ENCODE results near the gene ECE1. TPM values are rescaled to one million over a fixed set of nuclear protein-coding genes. Genes with fewer than 3 reads are reported as not detected.

Gene ECE1
- total and polyA plus RNA-seq, 2 donors (not counting 1 experiment from before 2014, with no cell fraction given): 131 to 138 TPM

- Histone ChIP-seq H3K4me1 (ENCODE audit: control insufficient read depth, extremely low read depth, insufficient read depth, low read length) (no peaks in the 10 kb centered on the region), H3K27ac (ENCODE audit: insufficient read depth, low read length) (no peak overlapping the region), H3K36me3 (ENCODE audit: control insufficient read depth, insufficient read depth, low read length) (peaks cover 27% of the 10 kb centered on the region), H3K79me2 (ENCODE audit: control insufficient read depth, insufficient read depth, low read length) (no peaks in the 10 kb centered on the region), H4K20me1 (ENCODE audit: control insufficient read depth, extremely low read depth, insufficient read depth, low read length) (no peaks in the 10 kb centered on the region), H3K9me3 (ENCODE audit: control insufficient read depth, insufficient read depth, low read depth, low read length) (no peaks in the 10 kb centered on the region), H3K4me2 (ENCODE audit: extremely low read depth, insufficient read depth, low read length) (no peak overlapping the region), H3K4me3 (replicated peaks in 1 of 4; ENCODE audit: control extremely low read depth in 1 of 4, insufficient read depth in 1 of 4, low read depth in 3 of 4, low read length in 4 of 4) (no peak overlapping the region), H2AFZ (ENCODE audit: low read length) (no peak overlapping the region), H3K27me3 (ENCODE audit: control insufficient read depth, insufficient read depth, low read length) (no peaks in the 10 kb centered on the region), H3K9ac (ENCODE audit: insufficient read depth, low read length) (no peak overlapping the region)
- DNase-seq (ENCODE audit: low read depth in 2 of 2): no peak
- no peak for TF ChIP-seq EZH2 (IDR thresholded peaks at IDR 0.05; ENCODE audit: low read length, missing control alignments)
- TF ChIP-seq CTCF (conservative IDR thresholded peaks at IDR 0.05 in 1 of 2, IDR thresholded peaks at IDR 0.05 in 1 of 2; ENCODE audit: low read depth in 1 of 2, low read length in 2 of 2): no peak
These were observed 46.1 kb downstream of the ECE1 start for GRCh38 chr1:21244154-21244553.

GRCh38 chr1:21242846-21243245, 47.4 kb downstream of the ECE1 start:
- no peaks in the 10 kb centered on the region for H3K27me3 ChIP-seq (ENCODE audit: control insufficient read depth, insufficient read depth, low read length)
- TF ChIP-seq CTCF (conservative IDR thresholded peaks at IDR 0.05 in 1 of 2, IDR thresholded peaks at IDR 0.05 in 1 of 2; ENCODE audit: low read depth in 1 of 2, low read length in 2 of 2) (no peak), EZH2 (IDR thresholded peaks at IDR 0.05; ENCODE audit: low read length, missing control alignments) (no peak)
- peaks cover 29% of the 10 kb centered on the region for H3K36me3 ChIP-seq (ENCODE audit: control insufficient read depth, insufficient read depth, low read length)
- H2AFZ ChIP-seq (ENCODE audit: low read length): no peak overlapping the region
- no peaks in the 10 kb centered on the region for H3K9me3 ChIP-seq (ENCODE audit: control insufficient read depth, insufficient read depth, low read depth, low read length)
- DNase-seq (ENCODE audit: low read depth in 2 of 2): no peak
- no peak overlapping the region for H3K9ac ChIP-seq (ENCODE audit: insufficient read depth, low read length)
- no peaks in the 10 kb centered on the region for H3K4me1 ChIP-seq (ENCODE audit: control insufficient read depth, extremely low read depth, insufficient read depth, low read length)
- H3K4me2 ChIP-seq (ENCODE audit: extremely low read depth, insufficient read depth, low read length): no peak overlapping the region
- H4K20me1 ChIP-seq (ENCODE audit: control insufficient read depth, extremely low read depth, insufficient read depth, low read length): no peaks in the 10 kb centered on the region
- no peaks in the 10 kb centered on the region for H3K79me2 ChIP-seq (ENCODE audit: control insufficient read depth, insufficient read depth, low read length)
- no peak overlapping the region for H3K4me3 ChIP-seq (replicated peaks in 1 of 4; ENCODE audit: control extremely low read depth in 1 of 4, insufficient read depth in 1 of 4, low read depth in 3 of 4, low read length in 4 of 4)
- H3K27ac ChIP-seq (ENCODE audit: insufficient read depth, low read length): no peak overlapping the region

- DNase-seq (ENCODE audit: low read depth in 2 of 2): no peak
- no peak for TF ChIP-seq EZH2 (IDR thresholded peaks at IDR 0.05; ENCODE audit: low read length, missing control alignments)
- no peak for TF ChIP-seq CTCF (conservative IDR thresholded peaks at IDR 0.05 in 1 of 2, IDR thresholded peaks at IDR 0.05 in 1 of 2; ENCODE audit: low read depth in 1 of 2, low read length in 2 of 2)
- no peaks in the 10 kb centered on the region for H4K20me1 ChIP-seq (ENCODE audit: control insufficient read depth, extremely low read depth, insufficient read depth, low read length)
- no peaks in the 10 kb centered on the region for H3K79me2 ChIP-seq (ENCODE audit: control insufficient read depth, insufficient read depth, low read length)
- no peaks in the 10 kb centered on the region for H3K27me3 ChIP-seq (ENCODE audit: control insufficient read depth, insufficient read depth, low read length)
- no peaks in the 10 kb centered on the region for H3K4me1 ChIP-seq (ENCODE audit: control insufficient read depth, extremely low read depth, insufficient read depth, low read length)
- H3K9ac ChIP-seq (ENCODE audit: insufficient read depth, low read length): no peak overlapping the region
- H3K9me3 ChIP-seq (ENCODE audit: control insufficient read depth, insufficient read depth, low read depth, low read length): no peaks in the 10 kb centered on the region
- H3K36me3 ChIP-seq (ENCODE audit: control insufficient read depth, insufficient read depth, low read length): peaks cover 27% of the 10 kb centered on the region
- H2AFZ ChIP-seq (ENCODE audit: low read length): no peak overlapping the region
- H3K4me2 ChIP-seq (ENCODE audit: extremely low read depth, insufficient read depth, low read length): no peak overlapping the region
- H3K27ac ChIP-seq (ENCODE audit: insufficient read depth, low read length): no peak overlapping the region
- no peak overlapping the region for H3K4me3 ChIP-seq (replicated peaks in 1 of 4; ENCODE audit: control extremely low read depth in 1 of 4, insufficient read depth in 1 of 4, low read depth in 3 of 4, low read length in 4 of 4)
These were observed 48.3 kb downstream of the ECE1 start for GRCh38 chr1:21241771-21242581.
